Brain microvascular endothelial cell (primary cell): Measurements from ENCODE around the gene CORO1C.

Experiments used
- DNase-seq: peaks from one replicate; pipeline ENCODE4 v3.0.0-alpha.2; 2020
- H3K27ac ChIP-seq: fragments of 250-450 bp; sonication (Bioruptor Pico); 2 replicates; pipeline ENCODE4 v1.5.1; 2020; ENCODE audit warnings: mild to moderate bottlenecking, moderate library complexity
- H3K27me3 ChIP-seq: fragments of 250-450 bp; sonication (Bioruptor Pico); replicated peaks from 2 replicates; pipeline ENCODE4 v1.5.1; 2020; ENCODE audit warnings: mild to moderate bottlenecking
- H3K36me3 ChIP-seq: fragments of 250-450 bp; sonication (Bioruptor Pico); replicated peaks from 2 replicates; pipeline ENCODE4 v1.5.1; 2020; ENCODE audit warnings: mild to moderate bottlenecking
- H3K4me3 ChIP-seq: 2 replicates; pipeline ENCODE4 v1.5.1; 2011; ENCODE audit warnings: low read depth, mild to moderate bottlenecking, control low read depth, low read length, moderate library complexity
- in situ Hi-C: cut with HindIII; loops from 2 replicates; pipeline ENCODE4 v1.10.0; 2017; ENCODE audit warnings: low sequenced_read_pairs, low pct_ligation_motif_present
- TF ChIP-seq, protein P1 (sequence below): IDR thresholded peaks from 2 replicates; pipeline ENCODE4 v1.5.1; 2011; ENCODE audit warnings: low read depth, mild to moderate bottlenecking, moderate library complexity, low read length, control low read depth, inconsistent platforms; ENCODE audit errors: missing control alignments

Gene CORO1C

DNA sequence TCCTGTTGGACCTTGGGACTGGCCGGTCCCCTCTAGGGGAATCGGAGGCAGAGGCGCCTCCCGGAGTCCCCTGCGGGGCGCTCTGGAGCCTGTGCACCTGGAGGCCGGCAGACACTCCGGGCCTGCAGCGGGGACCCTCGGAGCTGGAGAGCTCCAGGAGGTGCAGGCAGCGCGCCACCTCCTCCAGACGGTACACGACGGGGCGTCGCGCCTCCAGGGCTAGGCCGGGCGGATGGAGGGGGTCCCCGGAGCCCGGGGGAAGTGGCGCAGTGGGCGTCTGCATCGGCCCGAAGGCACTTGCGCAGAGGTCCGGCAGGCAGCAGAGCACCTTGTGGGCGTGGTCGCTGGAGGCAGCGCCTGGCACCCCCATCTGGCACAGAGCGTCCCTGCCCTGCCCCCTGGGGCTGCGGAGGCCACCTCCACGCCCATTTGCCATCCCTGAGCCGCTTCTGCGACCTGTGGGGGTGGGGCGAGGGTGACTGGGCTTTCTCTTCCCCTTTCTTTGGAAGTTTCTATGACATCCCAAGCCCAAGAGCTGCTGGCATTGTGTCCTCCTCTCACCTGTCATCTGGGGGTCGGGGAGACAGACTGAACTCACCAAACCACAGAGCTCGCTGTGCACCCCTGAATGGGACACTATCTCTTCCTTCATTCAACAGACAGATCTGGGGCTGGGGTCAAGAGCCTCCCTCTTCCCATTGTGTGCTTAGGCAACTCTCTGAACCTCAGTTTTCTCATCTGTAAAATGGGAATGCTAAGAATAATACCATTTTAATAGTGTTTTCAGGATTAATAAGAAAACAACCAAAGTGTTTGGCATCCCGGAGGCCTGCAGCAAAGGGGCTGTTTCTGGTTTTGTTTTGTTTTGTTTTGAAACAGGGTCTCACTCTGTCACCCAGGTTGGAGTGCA is 37.5 kb upstream of the CORO1C start:
- Histone ChIP-seq H3K27ac (no peak overlapping the region), H3K27me3 (no peaks in the 10 kb centered on the region), H3K36me3 (no peaks in the 10 kb centered on the region), H3K4me3 (peak overlapping the region; percentile 33)
- no peak for DNase-seq
- in situ Hi-C loops = no loop called here
- TF ChIP-seq, protein P1, sequence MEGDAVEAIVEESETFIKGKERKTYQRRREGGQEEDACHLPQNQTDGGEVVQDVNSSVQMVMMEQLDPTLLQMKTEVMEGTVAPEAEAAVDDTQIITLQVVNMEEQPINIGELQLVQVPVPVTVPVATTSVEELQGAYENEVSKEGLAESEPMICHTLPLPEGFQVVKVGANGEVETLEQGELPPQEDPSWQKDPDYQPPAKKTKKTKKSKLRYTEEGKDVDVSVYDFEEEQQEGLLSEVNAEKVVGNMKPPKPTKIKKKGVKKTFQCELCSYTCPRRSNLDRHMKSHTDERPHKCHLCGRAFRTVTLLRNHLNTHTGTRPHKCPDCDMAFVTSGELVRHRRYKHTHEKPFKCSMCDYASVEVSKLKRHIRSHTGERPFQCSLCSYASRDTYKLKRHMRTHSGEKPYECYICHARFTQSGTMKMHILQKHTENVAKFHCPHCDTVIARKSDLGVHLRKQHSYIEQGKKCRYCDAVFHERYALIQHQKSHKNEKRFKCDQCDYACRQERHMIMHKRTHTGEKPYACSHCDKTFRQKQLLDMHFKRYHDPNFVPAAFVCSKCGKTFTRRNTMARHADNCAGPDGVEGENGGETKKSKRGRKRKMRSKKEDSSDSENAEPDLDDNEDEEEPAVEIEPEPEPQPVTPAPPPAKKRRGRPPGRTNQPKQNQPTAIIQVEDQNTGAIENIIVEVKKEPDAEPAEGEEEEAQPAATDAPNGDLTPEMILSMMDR = no peak

DNA sequence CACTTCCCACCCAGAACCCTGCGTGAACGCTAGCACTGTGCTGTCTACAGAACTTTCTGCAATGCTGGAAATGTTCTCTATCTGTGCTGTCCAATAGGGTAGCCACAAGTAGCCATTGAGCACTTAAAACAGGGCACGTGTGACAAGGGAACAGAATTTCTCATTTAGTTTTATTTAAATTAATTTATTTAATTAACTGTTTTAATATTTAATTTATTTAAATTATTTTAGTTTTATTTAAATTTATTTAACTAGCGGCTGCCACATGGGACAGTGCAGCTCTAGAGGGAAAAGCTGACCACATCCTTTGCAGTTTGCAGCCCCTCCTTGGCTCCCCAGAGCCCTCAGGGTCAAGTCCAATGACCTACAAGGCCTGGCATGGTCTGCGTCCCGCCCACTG is 35.0 kb upstream of the CORO1C start:
- TF ChIP-seq, protein P1 = no peak
- H3K27ac ChIP-seq = no peak overlapping the region
- in situ Hi-C loops = no loop called here
- no peak for DNase-seq
- H3K27me3 ChIP-seq = no peaks in the 10 kb centered on the region
- no peaks in the 10 kb centered on the region for H3K36me3 ChIP-seq
- H3K4me3 ChIP-seq = no peak overlapping the region

- no peak overlapping the region for H3K27ac ChIP-seq
- H3K36me3 ChIP-seq = no peaks in the 10 kb centered on the region
- no peaks in the 10 kb centered on the region for H3K27me3 ChIP-seq
- no peak for DNase-seq
- in situ Hi-C loops = no loop called here
- TF ChIP-seq, protein P1 = no peak
- H3K4me3 ChIP-seq = no peak overlapping the region
These were observed 34.0 kb upstream of the CORO1C start for GRCh38 chr12:108765289-108765764.

DNA sequence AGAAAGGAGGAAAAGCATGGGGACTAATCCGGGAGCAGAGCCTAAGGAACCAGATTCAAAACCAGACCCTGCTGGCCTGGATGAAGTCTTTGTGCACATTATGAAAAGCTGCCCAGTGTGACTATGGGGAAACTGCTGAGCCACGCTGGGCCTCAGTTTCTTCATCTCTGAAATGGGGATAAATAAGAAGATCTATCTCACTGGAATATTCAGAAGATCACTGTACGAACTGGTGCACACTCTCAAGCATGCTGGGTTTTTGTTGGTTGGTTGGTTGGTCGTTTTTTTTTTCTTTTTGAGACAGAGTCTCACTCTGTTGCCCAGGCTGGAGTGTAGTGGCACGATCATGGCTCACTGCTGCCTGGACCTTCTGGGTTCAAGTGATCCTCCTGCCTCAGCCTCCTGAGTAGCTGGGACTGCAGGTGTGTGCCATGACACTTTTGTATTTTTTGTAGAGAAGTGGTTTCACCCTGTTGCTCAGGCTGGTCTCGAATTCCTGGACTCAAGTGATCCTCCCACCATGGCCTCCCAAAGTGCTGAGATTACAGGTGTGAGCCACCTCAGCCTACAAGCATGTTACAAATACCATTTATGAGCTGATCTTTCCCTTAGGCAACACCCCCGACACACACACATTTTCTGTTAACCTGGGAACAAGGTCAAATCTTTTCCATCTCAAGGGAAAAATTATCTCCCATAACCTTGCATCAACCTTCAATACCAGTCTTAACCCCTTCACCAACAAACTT is 33.4 kb upstream of the CORO1C start:
- H3K27ac ChIP-seq = no peak overlapping the region

GRCh38 chr12:108761226-108761625 is 29.9 kb upstream of the CORO1C start:
- TF ChIP-seq, protein P1 = no peak
- Histone ChIP-seq H3K4me3 (no peak overlapping the region), H3K36me3 (no peaks in the 10 kb centered on the region), H3K27me3 (no peaks in the 10 kb centered on the region), H3K27ac (no peak overlapping the region)
- in situ Hi-C loops = no loop called here
- DNase-seq = no peak

More for the DNA sequence above, 33.4 kb upstream of the CORO1C start:
- DNase-seq = no peak
- in situ Hi-C loops = no loop called here
- no peak overlapping the region for H3K4me3 ChIP-seq
- H3K36me3 ChIP-seq = no peaks in the 10 kb centered on the region
- TF ChIP-seq, protein P1 = no peak
- H3K27me3 ChIP-seq = no peaks in the 10 kb centered on the region
